ENCODE measurements around the gene XYLT1.

The XYLT1 gene

DNA sequence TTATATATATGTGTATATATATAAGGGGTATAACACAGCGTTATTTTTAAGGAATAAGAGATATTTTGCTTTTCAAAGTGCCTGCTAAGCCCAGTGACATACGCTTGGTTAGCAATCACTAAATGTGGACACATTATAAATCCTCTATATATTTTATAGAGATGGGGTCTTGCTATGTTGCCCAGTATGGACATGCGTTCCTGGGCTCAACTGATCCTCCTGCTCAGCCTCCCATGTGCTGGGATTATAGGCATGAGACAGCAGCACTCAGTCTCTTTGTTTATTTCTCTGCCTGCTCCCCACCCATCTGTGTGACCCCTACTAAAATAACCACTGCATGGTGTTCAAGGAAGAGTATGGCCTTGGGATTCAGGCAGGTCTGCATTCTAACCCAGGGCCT is 63.4 kb downstream of the XYLT1 start:
- in situ Hi-C loops (cut with HindIII; ENCODE audit: low sequenced_read_pairs): no loop called here

DNA sequence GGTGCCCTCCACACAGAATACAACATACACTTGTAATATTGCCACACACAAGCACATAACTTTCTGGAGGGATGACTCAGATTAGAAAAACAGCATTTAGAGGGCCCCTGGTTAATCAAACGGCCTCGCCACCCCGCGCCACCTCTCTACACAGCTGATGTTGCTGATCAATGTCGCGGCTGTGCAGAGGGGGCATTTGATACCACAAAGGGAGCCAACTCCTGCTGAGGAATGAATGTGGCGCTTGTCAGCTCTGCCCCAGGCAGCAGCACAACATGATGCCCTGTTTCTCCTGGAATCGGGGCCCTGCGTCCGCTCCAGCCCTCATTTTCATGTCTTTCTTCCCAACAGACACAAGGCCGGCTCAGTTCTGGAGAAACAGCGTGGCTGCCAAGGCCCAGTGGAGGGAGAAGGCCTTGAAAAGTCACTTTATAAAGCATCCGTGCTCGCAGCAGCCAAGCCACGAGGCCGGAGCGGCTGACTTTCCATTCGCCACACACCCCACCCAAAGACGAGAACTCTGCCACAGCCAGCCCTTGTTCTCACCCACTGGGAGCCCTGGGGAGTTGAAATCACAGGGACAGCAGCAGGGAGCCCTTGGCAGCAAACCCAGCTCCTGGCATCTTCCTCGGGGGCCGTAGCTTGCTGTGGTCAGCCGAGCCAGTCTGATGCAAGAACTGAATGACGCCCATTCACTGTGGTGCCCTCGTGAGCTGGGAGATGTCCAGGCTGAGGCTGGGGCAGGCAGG is 65.6 kb downstream of the XYLT1 start:
- in situ Hi-C loops (cut with HindIII; ENCODE audit: low sequenced_read_pairs): no loop called here

DNA sequence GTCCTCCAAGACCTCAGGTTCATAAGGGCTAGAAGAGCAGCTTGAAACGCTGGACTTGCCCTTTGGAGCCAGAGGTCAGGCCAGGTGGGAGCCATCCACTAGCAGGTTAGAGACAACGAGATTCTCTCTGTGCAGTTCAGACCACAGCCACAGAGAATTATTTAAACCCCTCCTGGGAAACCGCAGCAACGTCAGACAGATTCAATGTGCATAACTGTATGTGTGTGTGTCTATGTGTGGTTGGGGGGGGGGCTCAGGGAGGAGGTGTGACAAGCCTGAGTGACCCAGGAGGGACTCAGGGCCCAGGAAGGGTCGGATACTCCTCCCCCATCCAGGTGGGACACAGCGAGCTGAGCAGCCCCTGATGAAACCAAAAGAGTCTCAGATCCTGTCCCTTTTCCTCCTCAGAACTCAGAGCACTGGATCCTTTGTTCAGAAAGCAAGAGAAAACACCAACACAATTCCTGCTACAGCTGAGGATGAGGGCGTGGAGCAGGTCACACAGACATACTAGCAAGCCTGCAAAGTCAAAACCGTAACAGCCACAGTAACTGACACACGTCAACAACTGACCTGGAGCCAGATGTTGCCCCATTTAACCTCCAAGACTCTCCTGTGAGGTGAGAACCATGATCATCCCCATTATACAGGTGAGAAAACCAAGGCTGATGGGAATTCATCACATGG is 66.8 kb downstream of the XYLT1 start:
- in situ Hi-C loops (cut with HindIII; ENCODE audit: low sequenced_read_pairs): no loop called here

DNA sequence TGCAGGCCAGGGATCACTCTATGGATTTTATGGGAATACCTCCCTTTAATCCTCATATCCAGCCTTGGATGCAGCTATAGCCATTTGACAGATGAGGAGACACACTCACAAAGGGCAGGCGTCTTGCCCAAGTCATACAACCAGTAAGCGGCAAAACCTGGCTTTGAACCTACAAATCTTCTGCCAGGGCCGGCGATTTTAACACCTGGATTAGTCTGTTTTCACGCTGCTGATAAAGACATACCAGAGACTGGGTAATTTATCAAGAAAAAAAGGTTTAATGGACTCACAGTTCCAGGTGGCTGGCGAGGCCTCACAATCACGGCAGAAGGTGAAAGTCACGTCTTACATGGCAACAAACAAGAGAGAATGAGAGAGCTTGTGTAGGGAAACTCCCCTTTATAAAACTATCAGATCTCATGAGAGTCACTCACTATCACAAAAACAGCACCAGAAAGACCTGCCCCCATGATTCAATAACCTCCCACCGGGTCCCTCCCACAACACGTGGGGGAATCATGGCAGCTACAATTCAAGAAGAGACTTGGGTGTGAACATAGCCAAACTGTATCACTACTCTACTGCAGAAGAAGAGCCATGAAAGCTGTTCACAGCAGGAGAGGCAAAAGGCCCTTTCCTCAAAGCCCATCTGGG is 67.5 kb downstream of the XYLT1 start:
- in situ Hi-C loops (cut with HindIII; ENCODE audit: low sequenced_read_pairs): no loop called here

DNA sequence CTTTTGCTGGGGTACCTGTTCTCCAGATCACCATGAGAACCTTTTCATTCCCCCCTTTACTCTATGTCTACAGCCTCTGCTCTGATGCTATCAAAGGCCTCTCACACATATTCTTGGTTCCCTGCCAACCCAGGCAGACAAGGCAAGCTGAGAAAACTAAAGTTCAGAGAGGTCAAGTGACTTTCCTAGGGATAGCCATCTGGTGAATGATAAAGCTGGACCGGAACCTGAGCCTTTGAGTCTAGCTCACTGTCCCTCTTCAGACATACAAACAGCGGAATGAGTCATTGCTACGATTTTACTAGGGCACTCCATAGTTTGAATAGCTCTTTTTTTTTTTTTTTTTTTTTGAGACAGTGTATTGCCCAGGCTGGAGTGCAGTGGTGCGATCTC is 73.3 kb downstream of the XYLT1 start:
- in situ Hi-C loops (cut with HindIII; ENCODE audit: low sequenced_read_pairs): no loop called here

DNA sequence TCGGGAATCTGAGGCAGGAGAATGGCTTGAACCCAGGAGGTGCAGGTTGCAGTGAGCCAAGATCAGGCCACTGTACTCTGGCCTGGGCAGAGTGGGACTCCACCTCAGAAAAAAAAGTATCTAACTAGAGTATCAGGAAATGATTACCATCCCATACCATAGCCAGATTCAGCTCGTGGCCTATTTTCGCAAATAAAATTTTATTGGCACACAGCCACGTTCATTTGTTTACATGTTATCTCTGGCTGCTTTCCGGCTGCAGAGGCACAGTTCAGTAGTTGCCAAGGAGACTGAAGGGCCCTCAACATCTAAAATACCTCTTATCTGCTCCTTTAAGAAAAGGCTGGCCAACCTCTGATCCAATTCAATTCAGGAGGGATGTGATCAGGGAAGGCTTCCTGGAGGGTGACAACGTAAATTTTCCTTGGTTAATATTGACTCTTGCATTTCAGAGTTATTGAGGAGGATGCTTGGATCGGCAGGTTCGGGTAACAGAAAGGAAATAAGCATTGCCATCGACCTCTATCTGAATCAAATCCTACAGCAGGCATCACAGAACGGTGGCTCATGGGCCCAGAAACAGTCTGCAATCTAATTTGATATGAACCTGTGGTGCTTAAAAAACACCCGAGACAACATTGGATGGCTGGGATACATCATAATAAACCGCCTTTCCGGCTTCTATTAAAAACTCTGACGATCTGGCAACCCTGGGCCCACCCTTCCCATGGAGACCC is 73.8 kb downstream of the XYLT1 start:
- in situ Hi-C loops (cut with HindIII; ENCODE audit: low sequenced_read_pairs): no loop called here

DNA sequence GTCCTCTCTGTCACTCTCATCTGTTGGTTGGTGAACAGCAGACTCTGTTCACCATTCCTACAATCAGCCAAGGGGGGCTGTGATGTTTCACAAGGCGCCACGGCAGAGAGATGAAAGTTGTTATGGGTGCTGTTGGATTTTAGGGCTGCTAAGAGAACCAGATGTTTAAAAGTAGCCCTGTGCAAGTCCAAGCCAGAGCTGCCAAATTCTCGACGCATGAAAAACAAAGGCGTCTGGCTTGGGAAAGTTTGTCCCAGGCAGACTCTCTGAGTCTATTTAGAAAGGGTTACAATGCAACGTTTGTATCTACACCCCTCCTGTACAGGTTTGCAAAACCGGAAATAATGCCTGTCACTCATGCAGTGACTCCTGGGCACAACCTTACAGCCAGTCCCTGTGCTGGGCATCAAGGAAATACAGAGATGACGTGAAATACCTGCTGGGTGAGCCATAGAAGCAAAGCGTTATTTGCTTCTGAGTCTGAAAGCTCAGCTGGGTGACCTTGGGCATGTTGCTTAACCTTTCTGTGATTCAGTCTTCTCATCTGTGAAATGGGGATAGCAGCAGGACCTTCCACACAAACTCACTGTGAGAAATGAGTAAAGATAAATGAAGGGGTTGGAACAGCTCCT is 74.8 kb downstream of the XYLT1 start:
- in situ Hi-C loops (cut with HindIII; ENCODE audit: low sequenced_read_pairs): no loop called here

DNA sequence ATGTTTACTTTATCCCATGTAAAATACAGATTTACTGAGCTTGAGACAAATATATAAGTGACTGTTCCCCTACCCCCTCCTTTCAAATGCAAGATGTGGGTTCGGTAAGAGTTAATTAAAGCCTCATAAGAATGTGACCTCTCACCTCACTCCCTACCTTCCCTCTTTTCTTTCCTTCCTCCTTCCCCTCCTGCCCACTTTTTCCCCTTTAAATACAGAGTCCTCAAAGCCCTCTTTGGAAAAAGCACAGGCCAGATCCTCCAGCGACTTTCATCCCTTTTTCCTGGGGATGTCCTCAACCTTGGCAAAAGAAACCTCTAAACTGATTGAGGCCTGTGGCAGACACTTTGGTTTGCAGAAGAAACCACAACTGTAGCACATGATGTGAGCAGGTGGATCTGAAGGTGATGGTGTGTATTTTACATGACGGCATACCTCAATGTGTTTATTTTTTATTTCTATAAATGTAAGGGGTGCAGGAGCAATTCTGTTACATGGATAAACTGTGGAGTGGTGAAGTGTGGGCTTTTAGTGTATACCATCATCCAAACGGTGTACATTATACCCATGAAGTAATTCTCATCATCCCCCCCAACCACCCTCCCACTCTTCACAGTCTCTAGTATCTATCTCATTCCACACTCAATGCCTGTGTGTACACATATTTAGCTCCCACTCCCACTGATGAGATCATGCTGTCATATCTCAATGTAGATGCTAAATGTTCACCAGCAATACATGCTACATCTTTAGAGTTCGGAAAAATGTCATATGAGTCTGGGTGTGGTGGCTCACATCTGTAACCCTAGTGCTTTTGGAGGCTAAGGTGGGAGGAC is 77.7 kb downstream of the XYLT1 start:
- in situ Hi-C loops (cut with HindIII; ENCODE audit: low sequenced_read_pairs): no loop called here

DNA sequence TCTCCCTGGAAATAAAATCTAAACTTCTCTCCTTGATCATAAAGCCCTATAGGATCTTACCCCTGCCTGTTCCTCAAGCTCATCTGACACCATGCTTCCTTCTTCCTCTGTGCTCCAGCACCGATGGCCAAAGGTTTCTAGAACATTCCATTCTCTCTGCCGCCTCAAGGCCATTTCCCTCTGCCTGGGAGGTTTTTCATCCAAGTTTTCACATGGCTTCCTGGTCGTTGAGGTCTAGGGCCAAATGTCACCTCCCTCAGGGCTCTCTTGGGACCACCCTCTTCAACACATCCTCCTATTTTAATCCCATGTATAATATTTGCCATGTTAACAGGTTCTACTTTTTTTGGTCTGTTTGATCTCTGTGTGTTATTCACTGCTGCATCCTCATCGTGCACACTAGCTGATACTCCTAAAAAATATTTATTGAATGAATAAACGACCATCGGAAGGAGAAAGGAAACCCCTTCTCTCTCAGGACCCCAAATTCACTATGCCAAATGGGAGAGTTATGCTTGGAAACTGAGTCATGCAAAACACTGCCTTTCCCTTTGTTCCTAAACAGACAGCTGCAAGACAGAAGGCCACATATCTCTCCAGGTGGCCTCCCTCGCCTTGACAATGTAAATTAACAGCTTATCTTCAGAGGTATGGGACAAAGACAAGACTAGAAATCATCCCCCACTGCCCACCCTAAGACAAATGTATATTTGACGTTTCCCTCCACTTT is 78.5 kb downstream of the XYLT1 start:
- in situ Hi-C loops (cut with HindIII; ENCODE audit: low sequenced_read_pairs): no loop called here

DNA sequence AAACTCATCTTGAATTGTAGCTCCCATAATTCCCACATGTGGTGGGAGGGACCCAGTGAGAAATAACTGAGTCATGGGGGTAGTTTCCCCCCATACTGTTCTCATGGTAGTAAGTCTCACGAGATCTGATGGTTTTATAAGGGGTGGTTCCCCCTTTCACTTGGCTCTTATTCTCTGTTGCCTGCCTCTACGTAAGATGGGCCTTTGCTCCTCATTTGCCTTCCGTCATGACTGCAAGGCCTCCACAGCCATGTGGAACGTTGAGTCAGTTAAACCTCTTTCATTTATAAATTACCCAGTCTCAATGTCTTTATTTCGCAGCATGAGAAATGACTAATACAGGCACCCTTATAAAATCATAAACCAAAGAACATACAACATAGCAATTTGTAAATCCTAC is 79.0 kb downstream of the XYLT1 start:
- in situ Hi-C loops (cut with HindIII; ENCODE audit: low sequenced_read_pairs): no loop called here

DNA sequence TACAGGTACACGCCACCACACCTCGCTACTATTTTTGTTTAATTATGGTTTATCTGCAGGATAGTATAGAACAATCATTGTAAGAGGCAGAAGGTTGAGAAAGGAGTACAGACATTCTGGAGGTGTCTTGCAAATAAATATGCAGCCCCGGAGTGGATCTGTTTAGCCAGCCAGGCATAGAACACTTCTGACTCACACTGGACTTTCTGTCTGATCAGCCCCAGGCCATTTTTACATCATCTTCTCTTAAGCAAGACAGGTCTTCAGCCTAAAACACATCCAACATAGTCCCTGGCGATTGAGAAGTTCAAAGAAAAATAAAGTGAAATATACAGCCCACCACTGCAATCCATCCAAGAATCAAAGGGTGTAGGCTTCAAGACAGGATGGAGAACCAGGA is 81.4 kb downstream of the XYLT1 start:
- in situ Hi-C loops (cut with HindIII; ENCODE audit: low sequenced_read_pairs): no loop called here

DNA sequence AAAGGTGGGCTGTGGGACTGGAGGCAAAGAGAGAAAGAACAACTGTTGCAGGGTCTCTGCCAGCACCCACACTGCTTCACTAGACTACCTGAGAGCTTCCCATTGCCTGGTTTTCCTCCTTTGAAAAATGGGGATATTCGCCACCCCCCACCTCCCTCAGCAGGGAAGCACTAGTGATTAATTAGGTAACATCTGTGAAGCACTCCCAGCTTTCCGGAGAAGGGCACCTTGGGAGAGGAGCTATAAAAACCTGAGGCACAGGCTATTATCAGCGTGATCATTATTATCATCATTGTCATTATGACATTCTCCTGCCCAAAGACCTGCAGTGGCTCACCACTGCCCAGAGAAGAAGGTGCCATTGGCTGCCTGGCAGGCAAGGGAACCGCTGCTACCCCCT is 83.5 kb downstream of the XYLT1 start:
- in situ Hi-C loops (cut with HindIII; ENCODE audit: low sequenced_read_pairs): no loop called here

DNA sequence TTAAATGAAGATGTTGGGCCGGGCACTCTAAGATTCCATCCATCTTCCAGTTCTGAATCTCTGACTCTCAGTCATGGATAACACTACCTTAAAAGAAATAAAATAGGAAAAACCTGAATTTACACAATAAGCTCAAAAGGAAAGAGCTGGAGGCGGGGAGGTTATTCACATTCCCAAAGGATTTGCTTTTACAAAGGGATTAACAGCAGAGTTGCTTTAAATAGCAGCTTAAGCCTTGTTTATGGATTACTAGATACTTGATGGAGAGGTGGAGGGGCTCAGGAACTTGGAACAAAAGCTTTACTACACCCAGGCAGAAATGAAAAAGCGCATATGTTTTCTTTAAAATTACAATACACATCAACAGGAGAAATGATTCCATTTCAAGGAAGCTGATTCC is 84.5 kb downstream of the XYLT1 start:
- in situ Hi-C loops (cut with HindIII; ENCODE audit: low sequenced_read_pairs): no loop called here

DNA sequence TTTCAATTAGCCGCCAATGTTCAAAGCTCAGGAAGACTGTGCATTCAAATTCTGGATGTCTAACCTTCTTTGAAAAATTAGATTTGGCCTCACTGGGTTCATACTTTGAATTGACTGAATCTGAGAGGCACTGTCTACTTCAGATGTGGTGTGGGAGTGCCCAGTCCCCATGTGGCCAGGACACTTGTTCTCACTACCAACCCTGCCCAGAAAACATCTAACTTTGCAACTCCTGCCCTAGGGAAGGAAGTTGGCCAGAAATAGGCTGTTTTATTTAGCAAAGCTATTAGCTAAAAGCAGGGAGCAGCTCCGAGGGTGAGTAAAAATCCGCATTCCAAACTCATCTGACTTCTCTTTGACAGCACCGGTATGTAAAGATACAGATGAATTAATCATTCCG is 86.3 kb downstream of the XYLT1 start:
- in situ Hi-C loops (cut with HindIII; ENCODE audit: low sequenced_read_pairs): no loop called here

DNA sequence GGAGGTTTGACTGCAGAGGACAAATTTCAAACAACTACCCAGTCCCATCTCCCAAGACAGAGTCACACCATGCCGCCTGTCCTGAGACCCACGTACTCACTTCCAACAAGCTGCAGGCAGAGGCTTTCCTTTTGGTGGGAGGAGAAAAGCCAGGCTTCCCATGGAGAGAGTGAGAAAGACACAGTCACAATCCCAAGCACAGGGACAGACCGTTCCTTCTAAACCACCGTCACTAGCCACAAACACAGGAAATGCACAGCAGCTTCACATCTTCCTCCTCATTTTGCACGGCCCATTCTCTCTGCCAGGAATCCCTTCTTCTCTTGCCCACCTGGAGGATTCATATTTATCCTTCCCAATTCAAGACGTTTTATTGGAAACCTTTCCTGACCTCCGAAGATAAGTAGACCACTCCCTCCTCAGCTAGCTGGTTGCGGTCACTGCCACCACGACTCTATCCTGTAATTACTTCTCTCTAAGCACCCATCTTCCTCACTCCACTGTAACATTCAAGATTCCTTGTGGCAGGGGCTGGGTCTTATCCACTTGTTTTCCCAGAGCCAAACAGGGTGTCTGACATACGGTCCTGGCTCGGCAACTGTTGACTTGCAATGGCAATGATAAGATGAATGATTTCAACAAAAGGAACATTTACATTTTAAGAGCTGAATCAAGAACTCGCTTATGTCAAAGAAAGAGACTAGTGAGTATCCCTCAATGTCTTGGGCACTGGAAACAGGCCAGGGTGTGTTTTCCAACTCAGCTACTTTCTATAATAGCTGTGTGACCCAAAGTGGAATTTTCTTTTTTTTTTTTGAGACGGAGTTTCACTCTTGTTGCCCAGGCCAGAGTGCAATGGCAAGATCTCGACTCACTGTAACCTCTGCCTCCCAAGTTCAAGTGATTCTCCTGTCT is 87.6 kb downstream of the XYLT1 start:
- in situ Hi-C loops (cut with HindIII; ENCODE audit: low sequenced_read_pairs): no loop called here

DNA sequence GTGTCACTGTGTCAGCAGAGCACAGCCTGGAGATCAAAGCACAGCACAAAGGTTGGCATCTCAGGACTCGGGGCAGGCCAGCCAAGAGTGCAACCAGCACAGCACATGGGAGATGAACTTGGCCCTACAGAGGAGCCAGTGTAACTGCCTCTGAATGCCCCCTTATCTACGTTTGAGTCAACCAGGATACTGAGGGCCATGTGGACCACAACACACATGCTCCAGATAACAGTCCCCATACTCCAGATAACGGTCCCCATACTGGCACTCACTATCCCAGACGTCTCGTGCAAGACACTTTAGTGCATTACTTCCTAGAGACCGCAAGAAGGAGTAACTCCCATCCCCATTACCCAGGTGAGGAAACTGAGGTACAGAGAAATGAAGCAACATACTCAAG is 88.2 kb downstream of the XYLT1 start:
- in situ Hi-C loops (cut with HindIII; ENCODE audit: low sequenced_read_pairs): no loop called here

DNA sequence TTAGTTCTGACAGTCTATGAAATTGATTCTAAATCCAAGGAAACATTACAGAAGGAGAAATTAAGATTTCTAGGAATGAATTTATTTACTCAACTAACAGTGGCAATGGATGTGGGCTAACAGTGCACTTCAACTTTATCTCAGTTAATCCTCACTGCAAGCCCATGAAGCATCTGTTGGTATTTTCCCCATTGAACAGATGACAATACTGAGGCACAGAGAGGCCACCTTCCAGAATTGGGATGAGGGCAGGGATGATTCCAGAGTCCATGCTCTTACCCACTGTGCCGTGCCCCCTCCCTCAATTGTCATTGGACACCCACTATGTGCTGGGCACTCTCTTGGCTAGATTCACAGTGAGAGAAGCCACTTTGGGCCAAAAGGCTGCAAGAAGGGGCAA is 89.0 kb downstream of the XYLT1 start:
- in situ Hi-C loops (cut with HindIII; ENCODE audit: low sequenced_read_pairs): no loop called here

DNA sequence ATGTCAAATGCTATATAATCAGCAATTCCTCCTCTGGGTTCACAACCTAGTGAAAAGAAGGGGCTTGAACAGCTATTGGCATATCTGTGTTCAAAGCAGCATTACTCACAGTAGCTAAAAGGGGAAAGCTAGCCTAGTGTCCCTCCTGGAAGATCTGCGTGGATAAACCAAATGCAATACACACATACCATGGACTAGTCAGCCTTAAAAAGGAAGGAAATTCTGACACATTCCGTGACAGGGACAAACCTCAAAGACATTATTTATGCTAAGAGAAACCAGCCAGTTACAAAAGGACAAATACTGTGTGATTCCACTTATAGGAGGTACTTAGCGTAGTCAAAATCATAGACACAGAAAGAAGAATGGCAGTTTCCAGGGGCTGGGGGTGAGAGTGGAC is 90.1 kb downstream of the XYLT1 start:
- in situ Hi-C loops (cut with HindIII; ENCODE audit: low sequenced_read_pairs): no loop called here

All from endothelial cell of hepatic sinusoid (primary cell).